HG02588 (cell line): ENCODE measurements around the gene REXO5.

ENCODE experiments used
- ATAC-seq: cut with Tn5 transposase; IDR thresholded peaks from one replicate; pipeline ENCODE4 v1.9.1; 2021; ENCODE audit warnings: mild to moderate bottlenecking, moderate library complexity; ENCODE audit not compliant: unreplicated experiment

The REXO5 gene

DNA sequence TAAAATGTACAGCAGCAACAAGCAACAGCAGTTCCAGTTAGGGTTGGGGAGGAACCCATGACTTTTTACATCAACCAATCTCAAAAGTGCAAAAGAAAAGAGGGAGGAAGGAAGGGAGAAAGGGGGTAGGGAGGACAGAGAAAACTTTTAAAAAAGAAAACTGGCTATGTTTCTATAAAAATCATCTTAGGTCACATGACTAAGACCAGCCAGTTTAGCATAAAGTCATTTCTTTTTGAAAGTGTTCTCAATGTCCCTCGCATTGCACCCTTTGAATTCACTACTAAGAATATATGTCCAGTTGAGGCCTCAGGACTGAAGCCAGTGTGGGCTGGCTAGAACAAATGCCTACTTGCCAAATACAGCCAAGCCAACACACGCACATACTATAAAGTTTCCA is 64.9 kb downstream of the REXO5 start:
- ATAC-seq, result no peak

GRCh38 chr16:20871941-20872815 is 65.9 kb downstream of the REXO5 start:
- no peak for ATAC-seq

DNA sequence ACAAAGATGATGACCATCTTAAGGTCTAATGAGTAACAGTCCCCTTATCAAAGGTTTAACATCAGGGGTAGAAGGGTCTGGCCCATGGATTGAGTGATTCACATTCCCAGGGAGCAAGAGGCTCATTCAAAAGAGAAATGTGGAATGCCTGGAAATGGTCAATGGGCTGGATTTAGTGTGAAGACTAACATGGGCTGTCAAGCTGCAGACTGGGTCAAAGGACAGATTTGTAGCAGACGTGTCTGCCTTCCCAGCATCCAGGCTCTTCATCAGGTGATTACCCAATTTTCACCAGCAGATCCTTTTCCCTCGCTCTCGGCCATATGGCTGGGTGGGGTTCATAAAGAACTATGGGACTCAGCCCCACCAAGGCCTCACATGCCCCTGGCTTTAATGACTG is 67.0 kb downstream of the REXO5 start:
- no peak for ATAC-seq

- no peak for ATAC-seq
These were observed 67.8 kb downstream of the REXO5 start for GRCh38 chr16:20874088-20874581.

DNA sequence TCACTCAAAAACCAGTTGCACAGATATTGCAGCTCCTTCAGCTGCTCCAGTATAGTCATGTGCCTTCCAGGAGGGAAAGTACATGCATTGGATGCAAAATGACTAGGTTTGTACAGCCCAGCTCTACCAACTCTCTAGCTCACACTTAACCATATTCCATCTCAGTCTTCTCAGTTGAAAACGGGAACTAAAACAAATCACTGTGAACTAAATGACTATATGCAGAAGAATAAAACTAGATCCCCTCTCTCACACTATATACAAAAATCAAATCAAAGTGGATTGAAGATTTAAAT is 69.0 kb downstream of the REXO5 start:
- no peak for ATAC-seq

DNA sequence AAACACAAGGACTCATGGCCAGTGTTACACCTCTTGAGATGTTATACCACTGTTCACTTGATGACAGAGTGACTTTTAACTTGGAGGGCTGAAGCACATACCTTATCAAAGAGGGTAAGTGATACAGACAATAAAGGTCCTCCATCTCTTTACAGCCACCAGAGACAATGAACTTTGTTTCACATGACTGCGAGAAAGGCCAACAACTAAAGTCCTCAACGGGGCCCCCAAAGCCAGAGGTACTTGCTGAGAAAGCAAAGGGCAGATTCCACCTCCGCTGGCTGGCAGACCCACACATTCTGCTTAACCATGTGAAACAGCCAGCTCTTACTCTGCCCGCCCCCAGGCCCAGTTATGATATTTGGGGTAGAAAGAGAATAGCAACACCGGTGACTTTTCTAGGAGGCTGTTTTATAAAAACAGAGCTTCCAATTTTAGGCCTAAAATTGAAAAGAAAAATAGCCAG is 72.4 kb downstream of the REXO5 start:
- ATAC-seq, result no peak

DNA sequence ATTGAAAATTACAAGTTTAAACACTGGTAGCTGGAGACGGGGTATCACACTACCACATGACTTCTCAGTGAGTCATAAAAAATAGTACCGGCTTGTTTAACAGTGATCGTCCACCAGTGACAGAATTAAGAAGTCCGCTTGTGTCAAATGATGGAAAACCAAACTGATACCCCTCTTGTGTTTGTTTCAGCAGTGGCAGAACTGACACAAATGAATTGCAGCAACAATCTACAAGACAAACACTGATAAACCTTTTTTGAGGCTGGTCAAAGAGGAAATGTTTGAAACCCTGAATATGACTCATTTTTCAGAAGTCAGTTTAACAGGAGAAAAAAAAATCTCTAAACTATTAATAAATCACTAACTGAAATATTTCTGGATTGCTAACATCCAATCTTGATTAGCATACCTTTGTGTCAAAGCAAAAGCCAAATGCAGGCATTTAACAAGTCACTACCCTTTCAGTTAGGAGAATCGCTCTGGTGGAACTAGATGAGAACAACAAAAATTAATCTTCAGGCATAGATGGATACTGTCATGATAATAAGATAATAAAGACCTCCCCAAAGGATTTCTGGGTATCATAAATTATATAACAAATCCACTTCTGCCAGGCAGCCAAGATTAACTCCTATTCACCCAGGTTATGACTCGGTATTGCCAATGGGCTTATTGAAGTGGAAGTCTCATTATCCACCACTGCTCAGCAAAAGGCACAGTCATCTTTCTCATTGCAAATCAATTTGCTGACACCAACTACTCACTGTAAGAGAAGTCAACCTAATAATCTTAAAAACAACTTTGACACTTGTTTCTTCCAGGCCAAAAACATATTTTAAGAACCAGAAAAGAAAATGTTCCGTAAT is 73.1 kb downstream of the REXO5 start:
- ATAC-seq, result no peak

DNA sequence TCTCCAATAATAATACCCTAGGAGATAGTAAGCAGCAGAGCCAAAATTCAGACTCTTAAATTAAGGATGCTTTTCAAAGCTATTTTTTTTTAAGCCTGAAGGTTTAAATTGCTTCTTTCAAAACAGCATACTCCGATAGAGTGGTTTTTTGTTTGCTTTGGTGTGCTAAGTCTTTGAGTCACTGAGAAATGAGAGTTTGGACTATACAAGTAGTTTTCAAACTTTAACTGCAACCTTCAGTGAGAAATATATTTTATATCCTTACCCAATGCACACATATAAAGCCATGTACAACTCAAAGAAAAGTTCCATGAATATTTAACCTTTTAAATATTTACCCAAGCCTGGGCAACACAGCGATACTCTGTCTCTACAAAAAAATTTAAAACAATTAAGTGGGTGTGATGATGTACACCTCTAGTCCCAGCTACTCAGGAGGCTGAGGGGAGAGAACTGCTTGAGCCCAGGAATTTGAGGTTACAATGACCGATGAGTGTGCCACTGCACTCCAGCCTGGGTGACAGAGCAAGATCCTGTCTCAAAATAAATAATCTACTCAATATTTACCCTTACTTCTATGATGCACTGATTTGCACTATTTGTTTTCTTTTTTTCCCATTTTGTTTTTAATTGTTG is 74.7 kb downstream of the REXO5 start:
- no peak for ATAC-seq

DNA sequence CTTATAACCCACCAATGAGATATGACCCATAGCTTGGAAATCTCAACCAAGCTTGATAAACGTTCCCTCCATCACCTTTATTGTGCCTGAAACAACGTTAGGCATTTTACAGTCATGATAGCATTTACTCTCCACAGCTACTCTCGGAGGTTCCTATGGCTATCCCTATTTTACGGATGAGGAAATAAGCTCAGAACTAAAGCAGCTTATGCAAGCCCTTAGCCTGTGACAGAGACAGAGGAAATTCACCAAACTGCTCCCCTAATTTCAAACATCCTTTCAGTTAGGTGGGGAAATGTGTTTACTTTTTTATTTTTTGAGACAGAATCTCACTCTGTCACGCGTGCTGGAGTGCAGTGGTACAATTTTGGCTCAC is 75.2 kb downstream of the REXO5 start:
- no peak for ATAC-seq

DNA sequence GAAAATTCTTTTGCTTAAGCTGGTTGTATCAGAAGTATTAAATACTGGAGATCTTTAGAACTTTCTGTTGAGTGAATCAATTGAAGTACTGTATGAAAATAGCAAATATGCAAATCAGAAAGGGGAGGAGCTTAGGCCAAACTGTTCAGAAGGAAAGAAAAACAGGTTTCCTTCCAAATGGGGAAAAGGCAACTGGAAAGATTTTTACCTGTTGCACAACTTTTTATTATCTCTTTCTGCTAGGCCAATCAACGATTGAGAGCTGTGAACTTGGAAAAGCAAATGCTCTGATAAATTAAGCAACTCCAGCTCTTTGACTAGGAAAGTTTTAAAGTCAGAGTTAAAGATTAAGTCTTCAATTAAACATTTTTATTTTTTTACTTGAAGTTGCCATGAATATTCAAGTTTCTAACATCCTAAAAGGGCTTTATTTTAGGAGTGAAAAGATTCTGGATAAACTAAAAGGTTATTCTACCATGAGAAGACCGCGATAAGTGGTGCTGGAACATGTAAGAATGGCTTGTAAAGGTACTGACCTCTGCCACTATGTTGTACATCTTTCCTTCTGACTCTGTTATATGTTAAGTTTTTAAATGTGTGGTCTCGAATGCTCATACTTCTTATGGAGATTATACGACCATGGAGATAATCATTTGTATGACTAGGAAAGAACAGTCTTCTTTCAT is 77.4 kb downstream of the REXO5 start:
- no peak for ATAC-seq

DNA sequence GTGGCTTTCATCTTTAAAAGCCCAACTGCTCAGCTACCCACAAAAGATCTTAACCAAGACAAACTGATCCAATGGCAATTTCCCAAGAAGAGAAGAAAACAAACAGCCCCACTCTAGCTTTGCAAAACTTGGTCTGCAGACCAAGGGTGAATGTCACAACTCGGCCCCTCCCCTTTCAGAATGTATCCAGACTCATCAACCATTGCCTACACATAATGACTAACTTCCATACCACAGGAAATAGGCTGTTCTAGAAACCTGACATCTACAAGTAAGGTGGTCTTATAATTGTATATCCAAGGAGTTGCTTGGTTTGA is 77.9 kb downstream of the REXO5 start:
- no peak for ATAC-seq

GRCh38 chr16:20886320-20886719 is 80.0 kb downstream of the REXO5 start:
- no peak for ATAC-seq

GRCh38 chr16:20887207-20887606 is 80.9 kb downstream of the REXO5 start:
- ATAC-seq, result no peak

DNA sequence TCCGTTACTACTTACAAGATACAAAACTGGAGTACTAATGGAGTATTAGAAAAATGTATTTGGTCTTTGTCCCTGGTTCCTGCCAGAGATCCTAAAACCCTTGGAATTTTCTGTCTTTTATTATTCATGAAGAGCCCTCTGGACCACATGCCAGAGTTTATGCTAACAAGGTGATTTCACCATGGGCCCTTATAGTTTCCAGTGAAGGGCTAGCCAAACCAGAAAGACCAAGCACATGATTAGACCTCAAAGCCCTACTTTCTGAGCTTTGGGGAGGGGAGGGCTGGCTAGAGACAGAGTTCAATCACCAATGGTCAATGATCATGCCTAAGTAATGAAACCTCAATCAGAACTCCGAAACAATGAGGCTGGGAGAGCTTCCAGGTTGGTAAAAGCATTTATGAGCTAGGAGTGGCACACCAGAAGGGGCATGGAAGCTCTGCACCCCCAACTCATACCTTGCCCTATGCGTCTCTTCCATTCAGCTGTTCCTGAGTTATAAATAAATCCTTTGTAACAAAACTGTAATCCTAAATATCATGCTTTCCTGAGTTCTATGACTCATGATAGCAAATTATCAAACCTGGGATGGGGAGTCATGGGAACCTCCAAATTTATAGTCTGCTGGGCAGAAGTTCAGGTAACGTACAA is 83.4 kb downstream of the REXO5 start:
- no peak for ATAC-seq

DNA sequence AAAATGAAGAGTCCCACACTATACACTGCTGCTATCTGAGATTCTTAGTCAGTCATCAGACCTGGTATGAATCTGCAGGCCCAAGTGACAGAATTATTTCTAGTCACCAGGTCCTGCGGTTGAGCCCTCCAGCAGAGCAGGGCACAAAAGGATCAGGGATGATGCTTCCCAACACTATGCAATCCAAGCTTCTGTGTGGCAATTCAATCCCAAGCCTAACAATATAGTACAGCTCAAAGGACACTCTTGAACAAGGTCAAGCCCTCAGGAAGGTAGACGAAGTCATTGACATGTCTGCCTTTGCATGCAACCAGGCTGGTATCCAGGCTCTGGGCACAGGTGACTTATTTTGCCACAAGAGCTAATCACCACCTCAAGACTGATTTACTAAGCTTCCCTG is 88.1 kb downstream of the REXO5 start:
- ATAC-seq, result no peak

- no peak for ATAC-seq
These were observed 91.0 kb downstream of the REXO5 start for GRCh38 chr16:20897253-20897897.

- no peak for ATAC-seq
These were observed 91.6 kb downstream of the REXO5 start for GRCh38 chr16:20897922-20898321.

- ATAC-seq, result no peak
These were observed 92.7 kb downstream of the REXO5 start for GRCh38 chr16:20899071-20899470.
